Activated T-helper 17 cell treated with anti-CD3 and anti-CD28 coated beads, Interleukin-2, amount 50 U/mL, for 72 hours (primary cell): ENCODE measurements around the gene GOLGA6A. TPM values are rescaled to one million over a fixed set of nuclear protein-coding genes. Genes with fewer than 3 reads are reported as not detected.

Experiments used
- ATAC-seq: fragments of 150-1000 bp; cut with Tn5 transposase; replicated peaks from 2 replicates; pipeline ENCODE4 v1.10.0; 2021; ENCODE audit warnings: mild to moderate bottlenecking, moderate library complexity
- H3K27ac Mint-ChIP-seq: one replicate; pipeline ENCODE4 v1.8.0; 2022; ENCODE audit warnings: mixed read lengths
- H3K27me3 Mint-ChIP-seq: one replicate; pipeline ENCODE4 v1.8.0; 2022; ENCODE audit warnings: mixed read lengths
- H3K36me3 Mint-ChIP-seq: one replicate; pipeline ENCODE4 v1.8.0; 2022; ENCODE audit warnings: low read depth, mild to moderate bottlenecking, mixed read lengths
- H3K4me1 Mint-ChIP-seq: one replicate; pipeline ENCODE4 v1.8.0; 2022; ENCODE audit warnings: mixed read lengths
- H3K4me3 Mint-ChIP-seq: one replicate; pipeline ENCODE4 v1.8.0; 2022; ENCODE audit warnings: mild to moderate bottlenecking, mixed read lengths
- H3K9me3 Mint-ChIP-seq: one replicate; pipeline ENCODE4 v1.8.0; 2022; ENCODE audit warnings: mixed read lengths
- total RNA-seq, 2 donors: library from RNA; stranded (reverse); gene quantifications; one replicate each; pipeline ENCODE4 v1.2.3, GENCODE V29; 2022

Gene GOLGA6A
- total RNA-seq, 2 donors from 2014 or later: 0.11 TPM; not detected in 1

- peaks cover 16% of the 10 kb centered on the region for H3K4me1 Mint-ChIP-seq
- no peaks in the 10 kb centered on the region for H3K27me3 Mint-ChIP-seq
- no peaks in the 10 kb centered on the region for H3K9me3 Mint-ChIP-seq
- no peak overlapping the region for H3K4me3 Mint-ChIP-seq
- H3K27ac Mint-ChIP-seq: no peak overlapping the region
- ATAC-seq: no peak
- peaks cover 88% of the 10 kb centered on the region for H3K36me3 Mint-ChIP-seq
Measured at GRCh38 chr15:74022706-74023470, 59.5 kb downstream of the GOLGA6A start.

Other genes with a start within 250 kb of the GOLGA6A start
- gene TBC1D21, start 209.0 kb downstream of the GOLGA6A start, total RNA-seq: not detected
- gene LOXL1, start 156.1 kb downstream of the GOLGA6A start, total RNA-seq: 1 to 10 TPM; 3.4 TPM
- gene STOML1, start 90.3 kb downstream of the GOLGA6A start, total RNA-seq: 1 to 10 TPM; 4.8 to 7.3 TPM
- gene PML, start 87.8 kb downstream of the GOLGA6A start, total RNA-seq: 10 to 100 TPM; 67.4 to 74.1 TPM
- gene ISLR2, start 48.0 kb upstream of the GOLGA6A start, total RNA-seq: not detected
- not detected for gene ISLR, start 91.2 kb upstream of the GOLGA6A start, total RNA-seq
- not detected for gene STRA6, start 120.2 kb upstream of the GOLGA6A start, total RNA-seq
- not detected for gene CCDC33, start 153.8 kb upstream of the GOLGA6A start, total RNA-seq